ENCODE measurements around the gene UQCRC2.

- TF ChIP-seq CTCF (conservative IDR thresholded peaks at IDR 0.05; ENCODE audit: low read length) (no peak), EZH2phosphoT487 (IDR thresholded peaks at IDR 0.05; ENCODE audit: borderline replicate concordance) (no peak)
Observed at GRCh38 chr16:21963887-21964286, 10.7 kb downstream of the UQCRC2 start.

All from Loucy (cell line).